ENCODE data around the gene ARHGAP32.

- TF ChIP-seq, protein P1, sequence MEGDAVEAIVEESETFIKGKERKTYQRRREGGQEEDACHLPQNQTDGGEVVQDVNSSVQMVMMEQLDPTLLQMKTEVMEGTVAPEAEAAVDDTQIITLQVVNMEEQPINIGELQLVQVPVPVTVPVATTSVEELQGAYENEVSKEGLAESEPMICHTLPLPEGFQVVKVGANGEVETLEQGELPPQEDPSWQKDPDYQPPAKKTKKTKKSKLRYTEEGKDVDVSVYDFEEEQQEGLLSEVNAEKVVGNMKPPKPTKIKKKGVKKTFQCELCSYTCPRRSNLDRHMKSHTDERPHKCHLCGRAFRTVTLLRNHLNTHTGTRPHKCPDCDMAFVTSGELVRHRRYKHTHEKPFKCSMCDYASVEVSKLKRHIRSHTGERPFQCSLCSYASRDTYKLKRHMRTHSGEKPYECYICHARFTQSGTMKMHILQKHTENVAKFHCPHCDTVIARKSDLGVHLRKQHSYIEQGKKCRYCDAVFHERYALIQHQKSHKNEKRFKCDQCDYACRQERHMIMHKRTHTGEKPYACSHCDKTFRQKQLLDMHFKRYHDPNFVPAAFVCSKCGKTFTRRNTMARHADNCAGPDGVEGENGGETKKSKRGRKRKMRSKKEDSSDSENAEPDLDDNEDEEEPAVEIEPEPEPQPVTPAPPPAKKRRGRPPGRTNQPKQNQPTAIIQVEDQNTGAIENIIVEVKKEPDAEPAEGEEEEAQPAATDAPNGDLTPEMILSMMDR (IDR thresholded peaks at IDR 0.05; ENCODE audit: low read depth, low read length), result no peak
- no peak for TF ChIP-seq EZH2phosphoT487 (IDR thresholded peaks at IDR 0.05; ENCODE audit: low read depth)
Measured at GRCh38 chr11:128936606-128937251, 255.4 kb downstream of the ARHGAP32 start.
